ENCODE data around the gene CCDC134. TPM values are rescaled to one million over a fixed set of nuclear protein-coding genes. Genes with fewer than 3 reads are reported as not detected.

The CCDC134 gene
- total and polyA plus RNA-seq, 2 donors (not counting 3 experiments of a cell fraction or from before 2014, with no cell fraction given): 4.5 to 8.4 TPM

- Histone ChIP-seq H3K9ac (replicated peaks; ENCODE audit: extremely low read depth, insufficient read depth, low read length) (no peak overlapping the region), H4K20me1 (replicated peaks; ENCODE audit: control insufficient read depth, extremely low read depth, insufficient read depth, low read length) (peaks cover 4% of the 10 kb centered on the region), H3K27ac (ENCODE audit: insufficient read depth, low read depth, low read length) (no peak overlapping the region), H3K9me3 (replicated peaks; ENCODE audit: control insufficient read depth, insufficient read depth, low read length) (no peaks in the 10 kb centered on the region), H3K79me2 (ENCODE audit: control insufficient read depth, insufficient read depth, low read length) (peaks cover 95% of the 10 kb centered on the region), H3K27me3 (ENCODE audit: control insufficient read depth in 2 of 2, insufficient read depth in 2 of 2, low read length in 2 of 2) (no peaks in the 10 kb centered on the region), H3K4me1 (ENCODE audit: control insufficient read depth, extremely low read depth, insufficient read depth, low read length) (peaks cover 13% of the 10 kb centered on the region), H2AFZ (ENCODE audit: low read depth, low read length) (no peak overlapping the region), H3K4me2 (ENCODE audit: insufficient read depth, low read length) (no peak overlapping the region), H3K4me3 (replicated peaks in 1 of 3; ENCODE audit: insufficient read depth in 1 of 3, low read depth in 1 of 3, low read length in 3 of 3) (no peak overlapping the region), H3K9me1 (replicated peaks; ENCODE audit: control insufficient read depth, extremely low read depth, insufficient read depth, low read length) (no peaks in the 10 kb centered on the region), H3K36me3 (ENCODE audit: control insufficient read depth in 2 of 2, extremely low read depth in 1 of 2, insufficient read depth in 2 of 2, low read length in 2 of 2) (peaks cover 0 to 6% of the 10 kb centered on the region in 2 experiments)
- POLR2A ChIA-PET: no interaction called here
- DNase-seq (ENCODE audit: low read depth, low spot score) (no peak), FAIRE-seq (no peak)
- dilution Hi-C loops (cut with MboI; ENCODE audit: extremely low pct_ligation_motif_present, low sequenced_read_pairs) (no loop called here), intact Hi-C loops (cut with micrococcal nuclease) (no loop called here)
- no TSS peak for BruUV-seq (replicated peaks)
- TF ChIP-seq MYC (IDR thresholded peaks at IDR 0.05; ENCODE audit: low read depth, low read length) (no peak), CTCF (IDR thresholded peaks at IDR 0.05; ENCODE audit: extremely low read depth in 1 of 2, insufficient read depth in 1 of 2, low read depth in 1 of 2, low read length in 2 of 2) (no peak), POLR2AphosphoS5 (IDR thresholded peaks at IDR 0.05; ENCODE audit: insufficient read depth, low read depth, low read length) (no peak), EZH2 (IDR thresholded peaks at IDR 0.05; ENCODE audit: borderline replicate concordance, low read depth, low read length, severe bottlenecking) (no peak), JUN (IDR thresholded peaks at IDR 0.05; ENCODE audit: borderline replicate concordance, insufficient read depth, insufficient read length, low read depth) (no peak), GATA2 (IDR thresholded peaks at IDR 0.05; ENCODE audit: insufficient read depth, insufficient read length, low read depth, low read length) (no peak), POLR2A (IDR thresholded peaks at IDR 0.05; ENCODE audit: low read depth, low read length) (no peak), FOS (IDR thresholded peaks at IDR 0.05; ENCODE audit: borderline replicate concordance, insufficient read depth, low read length) (no peak)
- TF ChIP-seq, protein P1, sequence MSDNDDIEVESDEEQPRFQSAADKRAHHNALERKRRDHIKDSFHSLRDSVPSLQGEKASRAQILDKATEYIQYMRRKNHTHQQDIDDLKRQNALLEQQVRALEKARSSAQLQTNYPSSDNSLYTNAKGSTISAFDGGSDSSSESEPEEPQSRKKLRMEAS (IDR thresholded peaks at IDR 0.05; ENCODE audit: insufficient read depth, insufficient read length): no peak
- CTCF ChIA-PET: interaction anchor here (1.1 kb wide), 1 partner anchor 97 kb away, joined by 3 read pairs; no protein-coding TSS in a partner anchor
Observed at GRCh38 chr22:41844513-41844912, 44.0 kb downstream of the CCDC134 start.
